Hematopoietic multipotent progenitor cell treated with erythropoietin and hydrocortisone succinate and interleukin-3 and kit ligand, for 8 days (in vitro differentiated cells): Measurements from ENCODE around the gene GAGE12D.
"Not testable (repeated sequence)": the region's sequence is repeated elsewhere in the genome, so short reads cannot be mapped to it uniquely, and the experiment has no call there.

Source experiments
- DNase-seq: peaks from one replicate; pipeline ENCODE4 v3.0.0-alpha.2; 2015

The GAGE12D gene, protein sequence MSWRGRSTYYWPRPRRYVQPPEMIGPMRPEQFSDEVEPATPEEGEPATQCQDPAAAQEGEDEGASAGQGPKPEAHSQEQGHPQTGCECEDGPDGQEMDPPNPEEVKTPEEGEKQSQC

DNA sequence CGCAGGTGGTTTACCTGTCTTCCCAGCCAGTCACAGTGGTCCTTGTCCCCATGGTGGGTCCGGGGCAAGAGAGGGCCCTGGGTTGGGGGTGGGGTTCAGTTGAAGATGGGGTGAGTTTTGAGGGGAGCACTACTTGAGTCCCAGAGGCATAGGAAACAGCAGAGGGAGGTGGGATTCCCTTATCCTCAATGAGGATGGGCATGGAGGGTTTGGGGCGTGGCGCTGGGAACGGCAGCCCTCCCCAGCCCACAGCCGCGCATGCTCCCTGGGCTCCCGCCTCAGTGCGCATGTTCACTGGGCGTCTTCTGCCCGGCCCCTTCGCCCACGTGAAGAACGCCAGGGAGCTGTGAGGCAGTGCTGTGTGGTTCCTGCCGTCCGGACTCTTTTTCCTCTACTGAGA lies at the start of gene GAGE12D:
Gene GAGE12D (plus strand): TSS at position 301 of the 400 bp plus-strand sequence. CDS start 1,155 bp downstream, outside the sequence.
- DNase-seq: not testable (repeated sequence)

DNA sequence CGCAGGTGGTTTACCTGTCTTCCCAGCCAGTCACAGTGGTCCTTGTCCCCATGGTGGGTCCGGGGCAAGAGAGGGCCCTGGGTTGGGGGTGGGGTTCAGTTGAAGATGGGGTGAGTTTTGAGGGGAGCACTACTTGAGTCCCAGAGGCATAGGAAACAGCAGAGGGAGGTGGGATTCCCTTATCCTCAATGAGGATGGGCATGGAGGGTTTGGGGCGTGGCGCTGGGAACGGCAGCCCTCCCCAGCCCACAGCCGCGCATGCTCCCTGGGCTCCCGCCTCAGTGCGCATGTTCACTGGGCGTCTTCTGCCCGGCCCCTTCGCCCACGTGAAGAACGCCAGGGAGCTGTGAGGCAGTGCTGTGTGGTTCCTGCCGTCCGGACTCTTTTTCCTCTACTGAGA lies 9.7 kb upstream of the GAGE12D start, which contains the start of gene GAGE12C:
Gene GAGE12C (plus strand): TSS at position 301 of the 400 bp plus-strand sequence. CDS start 1,155 bp downstream, outside the sequence.
- not testable (repeated sequence) for DNase-seq

DNA sequence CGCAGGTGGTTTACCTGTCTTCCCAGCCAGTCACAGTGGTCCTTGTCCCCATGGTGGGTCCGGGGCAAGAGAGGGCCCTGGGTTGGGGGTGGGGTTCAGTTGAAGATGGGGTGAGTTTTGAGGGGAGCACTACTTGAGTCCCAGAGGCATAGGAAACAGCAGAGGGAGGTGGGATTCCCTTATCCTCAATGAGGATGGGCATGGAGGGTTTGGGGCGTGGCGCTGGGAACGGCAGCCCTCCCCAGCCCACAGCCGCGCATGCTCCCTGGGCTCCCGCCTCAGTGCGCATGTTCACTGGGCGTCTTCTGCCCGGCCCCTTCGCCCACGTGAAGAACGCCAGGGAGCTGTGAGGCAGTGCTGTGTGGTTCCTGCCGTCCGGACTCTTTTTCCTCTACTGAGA lies 9.5 kb downstream of the GAGE12D start, which contains the start of gene GAGE12E:
Gene GAGE12E (plus strand): TSS at position 301 of the 400 bp plus-strand sequence. CDS start 1,155 bp downstream, outside the sequence.
- not testable (repeated sequence) for DNase-seq

DNA sequence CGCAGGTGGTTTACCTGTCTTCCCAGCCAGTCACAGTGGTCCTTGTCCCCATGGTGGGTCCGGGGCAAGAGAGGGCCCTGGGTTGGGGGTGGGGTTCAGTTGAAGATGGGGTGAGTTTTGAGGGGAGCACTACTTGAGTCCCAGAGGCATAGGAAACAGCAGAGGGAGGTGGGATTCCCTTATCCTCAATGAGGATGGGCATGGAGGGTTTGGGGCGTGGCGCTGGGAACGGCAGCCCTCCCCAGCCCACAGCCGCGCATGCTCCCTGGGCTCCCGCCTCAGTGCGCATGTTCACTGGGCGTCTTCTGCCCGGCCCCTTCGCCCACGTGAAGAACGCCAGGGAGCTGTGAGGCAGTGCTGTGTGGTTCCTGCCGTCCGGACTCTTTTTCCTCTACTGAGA lies 19.0 kb downstream of the GAGE12D start, which contains the start of gene GAGE12F:
Gene GAGE12F (plus strand): TSS at position 301 of the 400 bp plus-strand sequence. CDS start 1,155 bp downstream, outside the sequence.
- DNase-seq: not testable (repeated sequence)

DNA sequence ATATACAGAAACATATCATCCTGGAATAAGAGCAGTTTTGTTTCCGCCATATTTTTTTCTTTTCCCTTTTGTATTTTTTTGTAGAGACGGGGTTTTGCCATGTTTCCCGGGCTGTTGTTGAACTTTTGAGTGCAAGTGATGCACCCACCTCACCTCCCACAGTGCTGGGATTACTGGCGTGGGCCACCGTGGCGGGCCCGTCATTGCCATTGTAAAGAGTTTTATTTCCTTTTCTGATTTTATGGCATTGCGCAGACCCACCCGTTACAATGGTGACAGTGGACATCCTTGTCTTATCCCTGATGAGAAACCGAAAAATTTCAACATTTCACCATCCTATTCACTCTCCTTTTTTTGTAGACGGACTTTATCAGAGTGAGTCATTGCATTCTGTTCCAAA lies 27.2 kb downstream of the GAGE12D start:
- not testable (repeated sequence) for DNase-seq

DNA sequence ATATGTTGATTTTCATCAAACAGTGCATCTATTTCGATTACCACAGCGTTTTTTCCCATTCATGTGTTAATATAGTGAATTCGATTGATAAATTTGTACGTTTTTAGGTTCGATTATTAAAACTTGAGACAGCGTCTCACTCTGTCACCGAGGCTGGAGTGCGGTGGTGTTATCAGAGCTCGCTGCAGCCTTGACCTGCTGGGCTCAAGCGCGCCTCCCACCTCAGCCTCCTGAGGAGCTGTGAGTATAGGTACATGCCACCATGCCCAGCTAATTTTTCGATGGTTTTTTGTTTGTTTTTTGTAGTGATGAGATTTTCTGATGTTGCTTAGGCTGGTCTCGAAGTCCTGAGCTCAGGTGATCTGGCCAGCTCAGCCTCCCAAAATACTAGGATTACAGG lies 27.6 kb downstream of the GAGE12D start:
- DNase-seq: not testable (repeated sequence)

DNA sequence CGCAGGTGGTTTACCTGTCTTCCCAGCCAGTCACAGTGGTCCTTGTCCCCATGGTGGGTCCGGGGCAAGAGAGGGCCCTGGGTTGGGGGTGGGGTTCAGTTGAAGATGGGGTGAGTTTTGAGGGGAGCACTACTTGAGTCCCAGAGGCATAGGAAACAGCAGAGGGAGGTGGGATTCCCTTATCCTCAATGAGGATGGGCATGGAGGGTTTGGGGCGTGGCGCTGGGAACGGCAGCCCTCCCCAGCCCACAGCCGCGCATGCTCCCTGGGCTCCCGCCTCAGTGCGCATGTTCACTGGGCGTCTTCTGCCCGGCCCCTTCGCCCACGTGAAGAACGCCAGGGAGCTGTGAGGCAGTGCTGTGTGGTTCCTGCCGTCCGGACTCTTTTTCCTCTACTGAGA lies 28.6 kb downstream of the GAGE12D start, which contains the start of gene GAGE12G:
Gene GAGE12G (plus strand): TSS at position 301 of the 400 bp plus-strand sequence. CDS start 1,155 bp downstream, outside the sequence.
- DNase-seq: not testable (repeated sequence)

DNA sequence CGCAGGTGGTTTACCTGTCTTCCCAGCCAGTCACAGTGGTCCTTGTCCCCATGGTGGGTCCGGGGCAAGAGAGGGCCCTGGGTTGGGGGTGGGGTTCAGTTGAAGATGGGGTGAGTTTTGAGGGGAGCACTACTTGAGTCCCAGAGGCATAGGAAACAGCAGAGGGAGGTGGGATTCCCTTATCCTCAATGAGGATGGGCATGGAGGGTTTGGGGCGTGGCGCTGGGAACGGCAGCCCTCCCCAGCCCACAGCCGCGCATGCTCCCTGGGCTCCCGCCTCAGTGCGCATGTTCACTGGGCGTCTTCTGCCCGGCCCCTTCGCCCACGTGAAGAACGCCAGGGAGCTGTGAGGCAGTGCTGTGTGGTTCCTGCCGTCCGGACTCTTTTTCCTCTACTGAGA lies 38.1 kb downstream of the GAGE12D start, which contains the start of gene GAGE12H:
Gene GAGE12H (plus strand): TSS at position 301 of the 400 bp plus-strand sequence. CDS start 1,155 bp downstream, outside the sequence.
- not testable (repeated sequence) for DNase-seq

DNA sequence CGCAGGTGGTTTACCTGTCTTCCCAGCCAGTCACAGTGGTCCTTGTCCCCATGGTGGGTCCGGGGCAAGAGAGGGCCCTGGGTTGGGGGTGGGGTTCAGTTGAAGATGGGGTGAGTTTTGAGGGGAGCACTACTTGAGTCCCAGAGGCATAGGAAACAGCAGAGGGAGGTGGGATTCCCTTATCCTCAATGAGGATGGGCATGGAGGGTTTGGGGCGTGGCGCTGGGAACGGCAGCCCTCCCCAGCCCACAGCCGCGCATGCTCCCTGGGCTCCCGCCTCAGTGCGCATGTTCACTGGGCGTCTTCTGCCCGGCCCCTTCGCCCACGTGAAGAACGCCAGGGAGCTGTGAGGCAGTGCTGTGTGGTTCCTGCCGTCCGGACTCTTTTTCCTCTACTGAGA lies 47.7 kb downstream of the GAGE12D start, which contains the start of gene GAGE2A:
Gene GAGE2A (plus strand): TSS at position 301 of the 400 bp plus-strand sequence. CDS start 1,155 bp downstream, outside the sequence.
- DNase-seq: not testable (repeated sequence)

DNA sequence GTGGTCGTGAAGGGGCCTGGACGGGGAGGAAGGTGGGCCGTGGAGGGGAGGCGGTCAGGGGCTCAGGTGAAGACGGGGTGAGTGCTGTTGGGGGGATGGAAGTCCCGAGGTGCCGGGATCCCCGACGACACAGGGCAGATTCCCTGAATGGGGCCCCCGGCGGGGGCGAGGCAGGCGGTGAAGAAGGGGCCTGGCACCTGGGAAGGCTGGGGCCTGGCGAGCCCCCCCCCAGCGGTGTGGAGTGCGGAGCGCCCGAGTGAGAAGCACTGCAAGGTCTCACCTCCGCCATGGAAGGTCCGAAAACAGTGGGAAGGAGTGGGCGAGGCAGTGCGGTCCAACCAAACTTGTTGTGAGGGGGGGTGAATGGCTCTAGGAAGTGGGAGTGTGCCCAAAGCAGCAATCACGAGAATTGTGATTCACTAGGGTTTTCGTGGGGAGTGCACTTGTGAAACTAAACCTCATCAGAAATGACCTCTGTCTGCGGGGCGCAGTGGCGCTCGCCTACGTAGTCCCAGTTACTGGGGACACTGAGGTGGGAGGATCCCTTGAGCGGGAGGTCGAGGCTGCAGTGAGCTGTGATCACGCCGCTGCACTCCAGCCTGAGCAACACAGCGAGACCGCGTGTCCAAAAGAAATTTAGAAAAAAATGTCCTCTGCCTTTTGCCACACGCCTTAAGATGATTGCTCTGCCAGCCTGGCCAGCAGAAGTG lies 48.4 kb downstream of the GAGE12D start:
- DNase-seq: not testable (repeated sequence)

DNA sequence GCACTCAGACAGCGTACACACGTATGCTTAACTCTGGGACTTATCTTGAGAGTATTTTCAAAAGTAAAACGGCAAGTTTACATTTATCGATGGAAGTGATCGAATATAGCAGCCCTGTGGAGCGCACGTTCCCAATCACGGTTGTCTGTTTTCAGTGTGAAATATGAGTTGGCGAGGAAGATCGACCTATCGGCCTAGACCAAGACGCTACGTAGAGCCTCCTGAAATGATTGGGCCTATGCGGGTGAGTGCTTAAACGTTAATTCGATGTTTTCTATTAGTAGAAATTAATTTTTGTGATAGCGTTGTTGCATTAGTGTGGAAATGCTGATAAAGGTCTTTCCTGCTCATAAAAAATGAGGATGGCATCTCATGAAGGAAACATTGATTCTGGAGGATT lies 49.0 kb downstream of the GAGE12D start:
- not testable (repeated sequence) for DNase-seq
